A204.1 (cell line): ENCODE results near the gene TMEM218.
"Not testable (repeated sequence)": the region's sequence is repeated elsewhere in the genome, so short reads cannot be mapped to it uniquely, and the experiment has no call there.

Experiments
- FAIRE-seq: peaks from 2 replicates; lab custom pipeline; 2012; peaks lifted over from hg19 to GRCh38; lab: Jason Lieb, UNC

Gene TMEM218

DNA sequence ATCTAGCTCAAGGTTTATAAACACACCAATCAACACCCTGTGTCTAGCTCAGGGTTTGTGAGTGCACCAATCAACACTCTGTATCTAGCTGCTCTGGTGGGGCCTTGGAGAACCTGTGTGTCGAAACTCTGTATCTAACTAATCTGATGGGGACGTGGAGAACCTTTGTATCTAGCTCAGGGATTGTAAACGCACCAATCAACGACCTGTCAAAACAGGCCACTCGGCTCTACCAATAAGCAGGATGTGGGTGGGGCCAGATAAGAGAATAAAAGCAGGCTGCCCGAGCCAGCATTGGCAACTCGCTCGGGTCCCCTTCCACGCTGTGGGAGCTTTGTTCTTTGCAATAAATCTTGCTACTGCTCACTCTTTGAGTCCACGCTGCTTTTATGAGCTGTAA, 21.3 kb downstream of the TMEM218 start:
- not testable (repeated sequence) for FAIRE-seq

DNA sequence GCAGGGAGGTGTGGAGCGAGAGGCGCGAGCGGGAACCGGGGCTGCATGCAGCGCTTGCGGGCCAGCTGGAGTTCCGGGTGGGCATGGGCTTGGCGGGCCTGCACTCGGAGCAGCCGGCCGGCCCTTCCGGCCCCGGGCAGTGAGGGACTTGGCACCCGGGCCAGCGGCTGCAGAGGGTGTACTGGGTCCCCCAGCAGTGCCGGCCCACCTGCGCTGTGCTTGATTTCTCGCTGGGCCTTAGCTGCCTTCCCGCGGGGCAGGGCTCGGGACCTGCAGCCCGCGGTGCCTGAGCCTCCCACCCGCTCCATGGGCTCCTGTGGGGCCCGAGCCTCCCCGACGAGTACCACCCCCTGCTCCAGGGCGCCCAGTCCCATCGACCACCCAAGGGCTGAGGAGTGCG, 21.9 kb downstream of the TMEM218 start:
- FAIRE-seq = not testable (repeated sequence)

DNA sequence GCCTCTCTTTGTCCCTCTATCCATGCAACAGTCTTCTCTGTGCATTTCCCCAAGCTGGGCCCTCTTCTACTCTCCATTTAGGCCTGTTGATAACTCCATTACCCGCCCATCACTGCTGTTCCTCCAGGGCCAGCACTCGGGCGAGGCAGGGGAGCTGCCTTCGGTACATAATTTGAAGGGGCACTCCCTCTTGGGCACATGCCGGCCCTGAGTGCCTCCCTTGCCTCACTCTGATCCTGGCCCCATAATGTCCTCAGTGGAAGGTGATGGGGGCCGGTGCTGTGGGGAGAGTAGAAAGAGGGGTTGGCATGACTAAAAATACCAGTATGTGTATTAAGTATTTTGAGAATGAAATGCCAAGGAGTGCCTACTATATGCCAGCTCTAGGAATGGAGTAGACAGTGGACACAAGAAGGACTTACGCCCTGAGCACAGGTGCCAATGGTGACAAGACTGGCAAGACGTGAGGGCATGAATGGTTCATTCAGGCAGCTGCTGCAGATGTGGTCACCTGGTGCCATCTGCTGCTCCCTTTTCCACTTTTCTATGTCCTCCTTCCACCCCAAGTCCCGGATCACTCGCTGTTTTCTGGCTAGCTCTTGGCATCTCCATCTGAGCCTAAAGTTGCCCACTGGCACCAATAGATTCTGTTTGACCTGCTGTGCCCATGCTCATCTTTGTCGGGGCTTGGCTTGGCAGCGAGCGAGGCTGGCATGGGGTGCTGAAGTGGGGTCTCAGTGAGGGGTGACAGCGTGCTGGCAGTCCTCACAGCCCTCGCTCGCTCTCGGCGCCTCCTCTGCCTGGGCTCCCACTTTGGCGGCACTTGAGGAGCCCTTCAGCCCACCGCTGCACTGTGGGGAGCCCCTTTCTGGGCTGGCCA, 22.6 kb downstream of the TMEM218 start:
- no peak for FAIRE-seq

DNA sequence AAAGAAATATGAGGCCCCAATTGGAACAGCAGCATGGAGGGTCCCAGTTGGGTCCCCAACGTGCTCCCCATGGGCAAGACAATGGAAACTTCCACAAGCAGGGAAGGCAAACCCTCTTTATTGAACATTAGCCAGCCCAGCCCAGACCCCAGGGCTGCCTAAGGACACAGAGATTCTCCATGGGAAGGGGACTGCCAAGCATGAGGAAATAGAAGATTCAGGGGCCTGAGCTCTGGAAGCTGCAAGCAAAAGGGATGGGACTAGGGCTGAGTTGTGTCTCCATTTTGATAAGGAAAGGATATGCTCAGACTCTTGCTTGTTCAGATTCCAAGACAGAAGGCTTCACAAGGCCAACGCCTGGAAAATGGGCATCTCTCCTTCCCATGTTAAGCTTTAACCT, 23.3 kb downstream of the TMEM218 start:
- no peak for FAIRE-seq

DNA sequence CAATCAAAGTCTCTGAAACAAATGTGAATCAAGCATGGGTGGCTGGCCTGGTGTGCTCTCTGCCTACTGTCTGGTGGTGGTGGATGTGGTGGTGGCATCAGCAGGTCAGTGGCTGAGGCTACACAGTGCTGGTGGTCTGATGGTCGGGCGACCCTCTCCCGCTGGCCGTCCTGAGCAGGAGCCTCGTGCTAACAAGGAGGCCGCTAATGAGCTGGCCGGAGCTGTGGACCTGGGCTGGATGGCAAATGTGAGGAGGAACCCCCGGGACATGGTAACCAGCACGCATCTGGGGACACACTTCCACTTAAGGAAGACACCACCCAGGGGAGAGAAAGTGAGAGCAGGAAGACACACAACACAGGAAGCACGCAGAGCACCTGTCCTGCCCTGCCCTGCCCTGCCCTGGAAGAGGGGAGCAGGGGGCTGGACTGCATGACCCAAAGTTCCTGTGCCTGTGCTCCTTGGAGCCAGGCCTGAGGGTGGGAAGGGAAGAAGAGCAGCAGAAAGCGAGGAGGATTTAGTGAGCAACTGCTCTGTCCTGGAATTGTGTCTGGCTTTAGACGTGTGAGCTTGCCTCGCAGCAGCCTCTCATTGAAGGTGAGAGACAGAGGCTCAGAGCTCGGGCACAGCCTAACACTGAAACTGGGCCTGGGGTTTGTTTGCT, 24.7 kb downstream of the TMEM218 start:
- no peak for FAIRE-seq

DNA sequence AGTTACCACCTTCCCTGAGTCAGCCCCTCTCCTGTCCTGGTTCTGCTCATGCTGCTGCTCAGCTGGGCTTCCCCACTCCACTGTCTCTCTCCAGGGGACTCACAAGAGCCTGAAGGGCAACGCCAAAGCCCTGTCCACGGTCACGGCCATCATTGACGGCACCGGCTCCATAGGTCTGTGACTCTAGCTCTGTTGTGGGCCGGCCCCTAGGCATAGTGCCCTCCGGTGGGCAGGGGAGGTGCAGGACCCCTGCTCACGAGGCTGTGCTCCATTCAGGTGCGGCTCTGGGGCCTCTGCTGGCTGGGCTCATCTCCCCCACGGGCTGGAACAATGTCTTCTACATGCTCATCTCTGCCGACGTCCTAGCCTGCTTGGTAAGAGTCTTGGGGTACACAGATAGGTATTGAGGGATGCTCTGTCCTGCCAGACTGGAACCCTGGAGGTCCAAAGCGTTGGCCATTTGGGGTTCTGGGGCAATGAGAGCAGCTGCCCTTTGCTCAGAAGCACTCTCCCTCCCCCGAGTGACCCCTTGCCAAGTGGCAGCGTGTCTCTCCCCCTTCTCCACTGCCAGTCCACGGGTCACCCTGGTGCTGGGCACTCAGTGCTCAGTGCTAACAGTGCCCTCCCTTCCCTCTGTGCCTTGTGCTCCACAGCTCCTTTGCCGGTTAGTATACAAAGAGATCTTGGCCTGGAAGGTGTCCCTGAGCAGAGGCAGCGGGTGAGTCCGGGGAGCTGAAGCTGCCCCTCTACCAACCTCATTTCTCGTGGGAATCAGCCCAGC, 25.9 kb downstream of the TMEM218 start:
- no peak for FAIRE-seq

DNA sequence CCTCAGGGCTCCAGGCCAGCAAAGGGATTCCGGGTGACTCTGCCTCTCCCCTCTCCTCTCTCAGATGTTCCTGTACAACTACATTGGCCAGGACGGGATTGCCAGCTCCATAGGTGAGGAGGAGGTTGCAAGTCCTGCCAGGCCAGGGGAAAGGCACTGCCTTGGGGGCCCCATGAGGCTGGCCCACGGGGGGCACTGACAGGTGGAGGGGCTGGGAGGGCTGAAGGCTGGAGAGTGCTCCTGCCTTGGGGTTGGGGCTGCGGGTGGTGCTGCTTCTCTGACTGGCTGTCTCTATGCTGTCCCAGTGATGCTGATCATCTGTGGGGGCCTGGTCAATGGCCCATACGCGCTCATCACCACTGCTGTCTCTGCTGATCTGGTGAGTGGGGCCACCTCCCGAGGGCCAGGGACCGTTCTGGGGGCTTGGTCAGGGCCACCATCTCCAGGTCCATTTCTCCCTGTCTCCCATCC, 26.6 kb downstream of the TMEM218 start:
- no peak for FAIRE-seq

DNA sequence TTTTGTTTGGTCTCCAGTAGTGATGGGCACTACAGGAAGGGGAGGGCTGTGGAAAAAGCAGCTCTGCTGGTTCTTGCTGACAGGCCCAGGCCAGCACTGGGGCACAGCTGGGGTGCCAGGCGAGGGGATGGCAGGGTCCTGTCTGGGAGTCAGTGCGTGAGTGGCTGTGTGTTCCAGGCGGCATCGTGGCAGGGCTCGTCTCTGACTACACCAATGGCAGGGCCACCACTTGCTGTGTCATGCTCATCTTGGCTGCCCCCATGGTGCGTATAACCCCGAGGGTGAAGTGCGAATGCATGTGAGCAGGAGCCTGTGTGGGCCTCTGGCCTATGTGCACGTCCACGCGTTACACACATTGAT, 27.4 kb downstream of the TMEM218 start:
- no peak for FAIRE-seq

DNA sequence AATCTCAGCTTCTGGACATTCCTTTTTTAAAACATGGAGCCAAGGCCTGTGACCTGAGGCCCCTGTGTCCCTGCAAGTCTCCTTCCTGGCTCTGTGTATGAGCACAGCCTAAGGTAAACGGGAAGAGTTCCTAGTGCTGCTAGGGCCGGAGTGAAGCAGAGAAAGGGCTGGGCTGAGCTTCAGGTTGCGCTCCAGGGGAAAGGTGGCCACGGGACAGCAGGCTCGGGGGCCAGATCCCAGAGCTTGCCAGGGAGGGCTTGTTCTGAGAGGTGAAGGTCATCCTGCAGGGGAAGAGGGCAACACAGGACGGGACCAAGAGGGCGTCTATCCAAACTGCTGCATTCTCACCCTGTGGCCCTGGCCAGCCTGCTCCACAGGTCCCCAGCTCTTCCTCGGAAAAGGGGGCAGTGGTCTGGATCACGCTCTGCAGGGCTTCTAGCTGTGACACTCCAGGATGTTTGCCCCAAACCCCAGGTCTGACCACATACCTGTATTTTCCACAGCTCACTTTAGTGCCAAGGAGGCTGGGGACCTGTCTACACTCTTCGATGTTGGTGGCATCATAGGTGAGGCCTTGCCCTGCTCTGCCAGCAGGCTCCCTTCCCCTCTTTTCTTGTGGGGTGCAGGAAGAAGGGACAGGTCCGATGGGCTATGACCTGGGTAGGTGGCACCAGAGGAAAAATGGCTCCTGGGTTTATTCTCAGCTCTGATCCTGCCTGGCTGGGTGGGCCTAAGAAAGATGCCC, 27.9 kb downstream of the TMEM218 start:
- FAIRE-seq = no peak

DNA sequence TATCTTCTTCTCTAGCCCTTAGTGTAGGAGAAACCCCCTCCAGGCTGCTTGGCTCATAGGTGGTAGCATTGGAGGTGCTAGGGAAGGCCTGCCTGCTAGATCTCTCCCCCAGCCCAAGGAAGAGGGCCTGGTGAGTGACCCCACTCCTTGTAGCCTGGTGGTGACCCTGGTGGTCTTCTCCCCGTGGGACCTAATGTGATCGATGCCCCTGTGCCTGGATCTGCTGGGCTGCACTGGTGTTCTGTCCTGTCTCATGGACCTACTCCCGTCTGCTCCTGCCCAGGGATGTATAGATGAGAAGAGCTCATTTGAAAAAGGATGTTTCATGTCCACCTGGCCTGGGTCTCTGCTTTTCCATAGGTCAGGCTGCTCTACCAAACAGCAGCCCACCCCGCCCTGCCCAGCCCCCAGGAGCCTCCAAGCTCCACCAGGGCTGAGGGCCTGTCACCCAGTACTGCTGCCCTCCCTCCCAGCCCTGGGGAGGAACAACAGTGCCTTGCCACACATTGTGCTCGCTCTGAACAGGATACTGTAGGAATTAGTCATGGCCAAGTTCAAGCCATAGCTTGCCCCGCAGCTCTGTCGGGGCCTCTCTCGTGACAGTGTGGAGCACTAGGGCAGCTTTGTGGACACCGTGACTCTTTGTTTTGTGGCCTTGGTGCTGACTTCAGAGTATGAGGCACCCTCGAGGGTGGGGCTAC, 28.7 kb downstream of the TMEM218 start:
- no peak for FAIRE-seq

DNA sequence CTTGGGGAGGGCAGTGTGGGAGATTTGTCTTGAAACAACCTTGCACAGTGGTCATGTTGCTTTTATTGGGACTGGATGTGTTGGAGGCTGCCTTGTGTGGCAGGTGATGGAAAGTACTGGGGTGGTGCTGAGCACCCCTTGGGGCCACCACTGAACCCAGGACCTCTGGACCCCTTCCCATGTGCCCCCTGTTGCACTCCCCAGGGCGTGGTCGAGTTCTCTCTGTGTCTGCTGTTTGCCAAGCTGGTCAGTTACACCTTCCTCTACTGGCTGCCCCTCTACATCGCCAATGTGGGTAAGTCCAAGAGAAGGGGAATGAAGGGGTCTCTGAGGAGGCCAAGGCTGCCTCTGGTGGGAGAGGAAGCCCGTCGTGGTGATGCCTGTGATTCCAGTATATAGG, 29.4 kb downstream of the TMEM218 start:
- no peak for FAIRE-seq

DNA sequence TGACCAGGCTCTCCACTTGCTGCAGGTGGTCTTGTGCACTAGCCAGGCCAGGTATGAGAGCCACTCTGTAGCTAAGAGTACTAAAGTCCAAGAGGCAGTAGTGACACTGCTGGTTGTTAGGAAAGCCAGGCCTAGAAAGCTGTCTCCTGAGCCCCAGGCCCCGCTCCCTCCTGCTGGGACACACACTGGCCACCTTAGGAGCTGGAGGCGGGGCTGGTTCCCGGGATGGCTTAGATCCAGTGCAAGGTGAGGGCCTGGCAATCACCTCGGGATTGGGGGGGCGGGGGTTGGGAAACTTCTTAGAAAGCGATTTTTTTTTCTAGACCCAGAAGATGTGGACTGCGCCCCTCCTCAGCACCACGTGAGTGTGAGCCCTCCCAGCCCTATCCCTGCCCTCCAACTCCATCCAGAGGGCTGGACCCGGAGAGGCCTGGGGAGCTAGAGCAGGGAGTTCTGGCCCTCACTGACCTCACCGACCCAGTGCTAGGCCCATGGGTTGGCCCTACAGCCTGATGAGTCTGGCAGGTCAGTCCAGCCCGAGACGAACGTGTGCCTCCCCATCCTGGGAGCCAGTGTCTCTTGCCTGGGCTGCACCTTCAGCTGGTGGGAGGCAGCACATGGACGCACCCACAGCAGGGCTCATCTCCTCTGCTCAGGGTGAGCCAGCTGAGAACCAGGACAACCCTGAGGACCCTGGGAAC, 30.2 kb downstream of the TMEM218 start:
- FAIRE-seq = no peak

DNA sequence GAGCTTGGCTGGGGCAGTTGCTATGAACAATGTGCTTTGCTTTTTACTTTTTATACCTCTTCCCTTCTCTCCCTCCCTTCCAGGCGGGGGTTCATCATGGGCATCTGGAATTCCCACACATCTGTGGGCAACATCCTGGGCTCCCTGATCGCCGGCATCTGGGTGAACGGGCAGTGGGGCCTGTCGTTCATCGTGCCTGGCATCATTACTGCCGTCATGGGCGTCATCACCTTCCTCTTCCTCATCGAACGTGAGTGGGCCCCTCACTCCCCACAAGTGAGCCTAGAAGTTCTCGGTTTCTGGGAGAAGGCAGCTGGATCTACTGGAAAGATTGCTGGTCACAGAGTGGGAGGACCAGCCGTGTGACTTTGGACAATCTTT, 30.9 kb downstream of the TMEM218 start:
- no peak for FAIRE-seq

DNA sequence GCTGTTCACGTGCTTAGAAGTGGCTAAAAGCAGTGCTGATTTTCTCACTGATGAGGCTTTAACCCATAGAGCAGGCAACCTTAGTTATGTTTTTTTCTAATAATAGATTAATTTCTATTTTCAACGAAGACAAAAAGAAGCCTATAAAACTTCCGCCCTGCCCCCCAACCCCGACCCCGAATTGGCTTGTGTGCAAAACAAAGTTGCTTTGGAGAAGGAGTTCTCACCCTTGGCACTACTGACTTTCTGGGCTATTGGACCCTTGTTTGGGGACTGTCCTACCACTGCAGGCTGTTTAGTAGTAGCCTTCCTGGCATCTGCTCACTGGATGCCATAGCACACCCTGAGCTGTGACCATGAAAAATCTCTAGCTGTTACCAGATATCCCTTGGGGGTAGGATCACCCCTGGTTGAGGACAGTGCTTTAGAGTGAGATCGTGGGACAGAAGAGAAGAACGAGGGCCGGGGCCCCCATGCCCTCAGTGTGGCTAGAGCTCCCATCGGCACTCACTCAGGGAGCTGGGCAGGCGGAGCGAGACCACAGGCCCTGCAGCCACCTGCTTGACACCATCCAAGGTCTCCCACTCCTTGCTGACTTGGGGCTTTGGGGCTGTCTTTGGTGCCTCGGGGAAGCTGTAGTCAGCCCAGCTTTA, 31.4 kb downstream of the TMEM218 start:
- no peak for FAIRE-seq

DNA sequence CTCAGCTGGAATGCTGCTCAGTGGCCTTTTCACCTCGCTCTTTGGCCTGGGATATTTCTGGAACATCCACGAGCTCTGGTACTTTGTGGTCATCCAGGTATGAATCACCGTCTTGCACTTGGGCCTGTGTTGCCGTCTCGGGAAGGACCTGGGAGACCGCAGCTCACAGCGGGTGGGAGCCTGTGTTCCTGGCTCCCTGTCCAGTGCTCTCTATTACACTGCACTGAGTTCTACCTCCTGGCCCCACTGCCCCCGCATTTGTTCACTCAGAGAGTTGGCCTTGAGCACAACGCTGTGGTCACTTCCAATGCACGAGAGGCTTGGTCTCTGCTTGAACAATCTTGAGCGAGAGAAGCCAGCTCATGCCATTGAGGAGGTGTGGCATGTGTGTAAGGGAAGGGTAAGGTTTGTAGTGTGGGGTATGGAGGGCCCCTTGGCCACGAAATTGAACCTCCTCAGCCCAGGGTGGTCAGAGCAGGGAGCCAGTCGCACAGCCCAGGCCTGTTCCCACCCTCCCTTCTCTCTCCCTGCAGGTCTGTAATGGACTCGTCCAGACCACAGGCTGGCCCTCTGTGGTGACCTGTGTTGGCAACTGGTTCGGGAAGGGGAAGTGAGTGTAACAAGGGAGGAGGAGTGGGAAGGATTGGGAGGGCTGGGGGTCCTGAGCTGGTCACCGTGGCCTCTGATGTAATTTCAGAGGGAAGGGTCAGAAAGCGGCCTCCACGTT, 32.1 kb downstream of the TMEM218 start:
- no peak for FAIRE-seq

DNA sequence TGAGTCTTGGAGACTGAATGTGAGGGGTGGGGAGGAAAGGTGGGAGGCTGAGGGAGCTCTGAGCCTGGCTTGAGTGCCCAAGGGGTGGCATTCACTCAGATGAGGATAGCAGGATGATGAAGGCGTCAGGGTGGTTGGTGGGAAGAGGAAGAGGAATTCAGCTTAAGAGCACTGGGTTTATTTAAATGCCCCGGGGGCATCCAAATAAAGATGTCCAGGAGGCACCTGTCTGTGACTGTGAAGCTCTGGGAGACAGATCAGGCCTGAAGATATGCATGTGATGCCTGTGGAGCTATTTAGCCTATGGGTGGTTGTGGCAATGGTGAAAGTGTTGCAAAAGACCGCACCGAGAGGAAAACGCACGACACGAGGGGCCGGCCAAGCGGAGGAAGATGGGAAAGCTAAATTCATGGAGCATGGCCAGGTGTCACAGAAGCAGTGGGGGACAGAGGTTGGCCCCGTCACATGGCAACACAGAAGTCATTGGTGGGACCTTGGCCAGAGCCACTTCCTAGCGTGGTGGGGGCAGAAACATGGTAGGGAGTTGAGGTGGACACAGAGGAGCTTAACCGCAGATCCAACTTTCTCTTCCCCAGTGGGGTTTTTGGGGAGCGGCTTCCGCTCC, 32.8 kb downstream of the TMEM218 start:
- no peak for FAIRE-seq

DNA sequence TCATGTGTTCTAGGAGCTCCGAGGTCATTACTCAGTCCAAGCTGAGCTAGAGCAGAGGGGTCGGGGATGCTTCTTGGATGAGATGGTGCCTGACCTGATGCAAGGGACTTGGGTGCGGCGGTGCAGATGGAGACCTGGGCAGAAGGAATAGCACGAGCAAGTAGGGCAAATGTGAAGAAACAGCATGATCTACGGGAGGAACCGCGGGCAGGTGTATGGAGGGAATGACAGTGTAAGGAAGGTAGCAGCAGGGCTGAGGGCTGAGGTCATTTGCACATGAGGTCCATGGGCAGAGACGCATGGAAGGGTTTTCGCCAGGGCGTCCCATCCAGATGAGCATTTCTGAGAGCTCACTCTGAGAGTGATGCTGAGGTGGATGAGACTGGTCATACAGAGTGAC, 33.4 kb downstream of the TMEM218 start:
- FAIRE-seq = no peak

DNA sequence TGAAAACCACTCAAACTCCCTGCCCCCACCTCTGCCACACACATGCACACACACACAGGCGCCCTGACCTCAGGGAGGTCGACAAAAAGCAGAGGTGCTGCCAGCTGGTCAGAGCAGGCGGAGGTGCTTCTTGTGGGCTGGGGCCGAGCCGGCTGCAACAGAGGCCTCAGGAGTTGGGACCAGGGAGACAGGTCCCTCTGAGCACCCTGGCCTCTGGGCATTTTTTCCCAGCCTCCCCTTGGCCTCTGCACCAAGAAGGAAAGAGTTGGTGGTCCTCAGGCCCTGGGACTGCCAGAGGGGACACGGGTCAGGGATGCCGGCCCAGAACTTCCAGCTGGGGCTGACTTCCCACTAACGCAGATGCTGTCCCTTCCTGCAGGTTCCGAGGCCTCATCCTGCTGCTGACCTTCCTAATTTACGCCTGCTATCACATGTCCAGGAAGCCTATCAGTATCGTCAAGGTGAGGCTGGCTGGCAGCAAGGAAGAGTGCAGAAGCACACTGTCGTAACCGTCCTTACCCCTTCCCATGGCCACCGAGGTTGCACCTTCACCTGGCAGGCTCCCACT, 35.0 kb downstream of the TMEM218 start:
- FAIRE-seq = no peak

DNA sequence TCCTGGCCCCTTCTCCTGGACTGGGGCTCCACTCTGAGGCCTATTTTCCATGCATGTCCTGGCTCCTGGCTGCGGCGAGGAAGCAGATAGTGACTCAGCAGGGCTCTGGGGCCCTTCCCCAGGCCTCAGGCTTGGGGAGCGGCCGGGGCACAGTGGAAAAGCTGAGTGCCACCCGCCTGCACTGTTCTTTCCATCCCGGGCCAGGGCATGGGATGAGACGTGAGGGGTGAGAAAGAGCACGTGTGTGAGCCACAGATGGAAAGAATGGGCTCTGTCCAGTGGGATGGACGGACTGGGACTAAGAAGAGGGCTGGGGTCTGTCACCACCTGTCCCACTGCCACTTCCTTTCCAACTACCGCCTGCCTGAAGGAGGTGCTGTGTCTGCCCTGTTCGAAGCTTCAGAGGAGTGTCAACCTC, 35.5 kb downstream of the TMEM218 start:
- no peak for FAIRE-seq
